SK-N-SH (cell line): ENCODE data around the gene WDR49. TPM values are rescaled to one million over a fixed set of nuclear protein-coding genes. Genes with fewer than 3 reads are reported as not detected.

Experiments
- CTCF ChIA-PET: fragments of 300-600, 350-600 bp; formaldehyde crosslinking; extraction: SDS; loops from one replicate; lab custom pipeline; 2021; lab: Yijun Ruan, JAX
- POLR2A ChIA-PET: fragments of 350-600 bp; sonication (Branson Sonifier 250); formaldehyde crosslinking; extraction: SDS; loops from one replicate; lab custom pipeline; 2020; ENCODE audit warnings: antibody characterized with exemption, inconsistent platforms; lab: Yijun Ruan, JAX
- DNase-seq: peaks from one replicate; pipeline ENCODE4 v3.0.0; 2012
- H2AFZ ChIP-seq: fragments of 200-600 bp; sonication (generic); 2 replicates; pipeline ENCODE4 v1.8.1; 2016; ENCODE audit warnings: antibody characterized with exemption, mild to moderate bottlenecking, low read depth
- H3F3A ChIP-seq: fragments of 200-600 bp; sonication (generic); replicated peaks from 2 replicates; pipeline ENCODE3; 2016; ENCODE audit warnings: antibody characterized with exemption, mild to moderate bottlenecking; ENCODE audit not compliant: insufficient read depth
- H3K27ac ChIP-seq, 2 experiments: fragments of 200-500 bp in 1 of 2; fragments of 200-600 bp in 1 of 2; sonication (Bioruptor generic) in 1 of 2; sonication (generic), shearing (Covaris generic) in 1 of 2; 2 replicates each; pipeline versions ENCODE4 v1.5.1 to v1.6.1; 2014 to 2016; ENCODE audit warnings: low read depth in 2 of 2, inconsistent platforms in 1 of 2, low read length in 1 of 2, mild to moderate bottlenecking in 1 of 2, mixed read lengths in 1 of 2
- H3K27me3 ChIP-seq: fragments of 200-600 bp; sonication (generic), shearing (Covaris generic); 2 replicates; pipeline ENCODE4 v1.6.1; 2016; ENCODE audit warnings: mixed run types; ENCODE audit not compliant: insufficient read depth
- H3K36me3 ChIP-seq, 2 experiments: fragments of 200-500 bp in 1 of 2; fragments of 200-600 bp in 1 of 2; sonication (Bioruptor generic) in 1 of 2; sonication (generic) in 1 of 2; replicated peaks in 1 of 2; 2 replicates each; pipeline versions ENCODE3 to v1.5.1; 2014 to 2016; ENCODE audit warnings: low read length in 1 of 2, mild to moderate bottlenecking in 1 of 2; ENCODE audit not compliant: insufficient read depth in 2 of 2, control insufficient read depth in 1 of 2
- H3K4me1 ChIP-seq, 2 experiments: fragments of 200-500 bp in 1 of 2; fragments of 200-600 bp in 1 of 2; sonication (Bioruptor generic) in 1 of 2; sonication (generic), shearing (Covaris generic) in 1 of 2; 2 replicates each; pipeline versions ENCODE4 v1.5.1 to v1.6.1; 2014 to 2016; ENCODE audit warnings: low read depth in 1 of 2, low read length in 1 of 2, mixed run types in 1 of 2; ENCODE audit not compliant: insufficient read depth in 2 of 2, control insufficient read depth in 1 of 2
- H3K4me2 ChIP-seq: fragments of 200-600 bp; sonication (generic), shearing (Covaris generic); 2 replicates; pipeline ENCODE4 v1.6.1; 2017; ENCODE audit warnings: mixed run types
- H3K4me3 ChIP-seq, 2 experiments: fragments of 200-500 bp in 1 of 2; fragments of 200-600 bp in 1 of 2; sonication (Bioruptor generic) in 1 of 2; sonication (generic), shearing (Covaris generic) in 1 of 2; 2 replicates each; pipeline versions ENCODE4 v1.5.1 to v1.8.1; 2014 to 2016; ENCODE audit warnings: low read depth in 2 of 2, inconsistent platforms in 1 of 2, low read length in 1 of 2, mild to moderate bottlenecking in 1 of 2, mixed read lengths in 1 of 2, moderate library complexity in 1 of 2
- H3K79me2 ChIP-seq: fragments of 200-600 bp; sonication (generic); 2 replicates; pipeline ENCODE4 v1.8.1; 2017; ENCODE audit warnings: mild to moderate bottlenecking; ENCODE audit not compliant: insufficient read depth
- H3K9ac ChIP-seq: fragments of 200-600 bp; sonication (generic); 2 replicates; pipeline ENCODE4 v1.6.1; 2017; ENCODE audit warnings: mixed run types
- H3K9me2 ChIP-seq: fragments of 200-600 bp; sonication (generic); 2 replicates; pipeline ENCODE4 v1.6.1; 2017; ENCODE audit warnings: mixed run types
- H3K9me3 ChIP-seq: fragments of 200-600 bp; sonication (generic); 2 replicates; pipeline ENCODE4 v1.6.1; 2017; ENCODE audit warnings: mixed run types, mild to moderate bottlenecking, moderate library complexity
- H4K20me1 ChIP-seq: fragments of 200-600 bp; sonication (generic); 2 replicates; pipeline ENCODE4 v1.6.1; 2017; ENCODE audit warnings: mild to moderate bottlenecking, mixed run types; ENCODE audit not compliant: insufficient read depth
- EP300 ChIP-seq, 2 experiments: IDR thresholded peaks; 2 replicates each; pipeline versions ENCODE4 v1.4.0 to v1.6.1; 2012; ENCODE audit warnings: borderline replicate concordance in 1 of 2, low read depth in 1 of 2, low read length in 1 of 2
- FOSL2 ChIP-seq: IDR thresholded peaks from 2 replicates; pipeline ENCODE4 v1.4.0; 2012; ENCODE audit warnings: low read depth, mild to moderate bottlenecking, moderate library complexity, borderline replicate concordance
- FOXM1 ChIP-seq: IDR thresholded peaks from 2 replicates; pipeline ENCODE4 v1.4.0; 2012; ENCODE audit warnings: low read depth, mild to moderate bottlenecking
- GATA2 ChIP-seq: sonication (generic); formaldehyde crosslinking; IDR thresholded peaks from 2 replicates; pipeline ENCODE4 v1.5.0; 2020; ENCODE audit warnings: mild to moderate bottlenecking, missing genetic modification reagents
- JUND ChIP-seq: IDR thresholded peaks from 2 replicates; pipeline ENCODE4 v1.4.0; 2012
- POLR2AphosphoS5 ChIP-seq: IDR thresholded peaks from 2 replicates; pipeline ENCODE4 v1.6.1; 2012; ENCODE audit warnings: low read depth, low read length
- RAD21 ChIP-seq: IDR thresholded peaks from 2 replicates; pipeline ENCODE4 v1.6.1; 2012; ENCODE audit warnings: mild to moderate bottlenecking, low read length
- RCOR1 ChIP-seq: fragments of 150-350 bp; IDR thresholded peaks from 2 replicates; pipeline ENCODE4 v1.6.1; 2017; ENCODE audit warnings: antibody characterized with exemption, low read length
- RFX5 ChIP-seq: IDR thresholded peaks from 2 replicates; pipeline ENCODE4 v1.6.1; 2012; ENCODE audit warnings: mild to moderate bottlenecking, improper control_type of control experiment, low read length
- RXRA ChIP-seq: IDR thresholded peaks from 2 replicates; pipeline ENCODE4 v1.4.0; 2012; ENCODE audit warnings: low read depth, mild to moderate bottlenecking, borderline replicate concordance
- SIN3A ChIP-seq: IDR thresholded peaks from 2 replicates; pipeline ENCODE4 v1.6.1; 2012; ENCODE audit warnings: low read depth, mild to moderate bottlenecking, low read length, moderate library complexity, borderline replicate concordance
- TCF12 ChIP-seq: IDR thresholded peaks from 2 replicates; pipeline ENCODE4 v1.4.0; 2012
- TEAD4 ChIP-seq: IDR thresholded peaks from 2 replicates; pipeline ENCODE4 v1.4.0; 2012; ENCODE audit warnings: mild to moderate bottlenecking, borderline replicate concordance; ENCODE audit not compliant: insufficient read depth
- WGBS: methylation state at CpG from one replicate; pipeline ENCODE4 v1.1.6; 2017; ENCODE audit warnings: low lambda C conversion rate; 5-methylcytosine and 5-hydroxymethylcytosine counted together
- polyA plus RNA-seq, 3 experiments: library from polyadenylated mRNA; depleted of rRNA; stranded (reverse); fragments of >200 nt; gene quantifications; 2 replicates each; pipeline ENCODE4 v1.2.3, GENCODE V29; 2012
- TF ChIP-seq, protein P1 (sequence below): fragments of 200-600 bp; sonication (generic); IDR thresholded peaks from 2 replicates; pipeline ENCODE4 v1.6.1; 2017; ENCODE audit warnings: antibody characterized with exemption, mild to moderate bottlenecking, moderate library complexity
- TF ChIP-seq, protein P2 (sequence below): IDR thresholded peaks from 2 replicates; pipeline ENCODE4 v1.4.0; 2012; ENCODE audit warnings: low read depth, borderline replicate concordance
- TF ChIP-seq, protein P3 (sequence below): IDR thresholded peaks from 2 replicates; pipeline ENCODE4 v1.4.0; 2012; ENCODE audit warnings: low read depth, borderline replicate concordance

WDR49 gene
- polyA plus RNA-seq, 1 of the 3 experiments (the other 2 are of a cell fraction) = not detected

DNA sequence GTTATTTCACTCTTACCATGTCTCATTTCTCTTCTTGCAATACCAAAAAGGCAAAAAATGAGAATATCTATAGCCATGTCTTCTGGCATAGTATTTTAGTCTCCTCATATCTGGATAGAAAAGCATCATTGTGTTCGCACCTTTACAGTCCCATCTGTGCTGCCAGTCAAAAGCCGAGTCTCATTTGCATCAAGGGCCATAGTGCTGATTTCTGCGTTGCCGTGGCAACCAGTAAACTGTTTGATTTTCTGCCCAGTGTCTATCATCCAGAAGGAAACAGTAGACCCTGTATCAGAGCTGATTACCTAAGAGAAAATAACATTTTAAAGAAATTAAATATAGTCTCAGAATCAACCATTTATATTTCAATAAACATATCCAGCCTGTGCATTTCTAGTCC lies 93.8 kb downstream of the WDR49 start:
- no peaks in the 10 kb centered on the region for H3K9me3 ChIP-seq
- no peaks in the 10 kb centered on the region for H4K20me1 ChIP-seq
- no peak overlapping the region for H3K4me3 ChIP-seq
- no peaks in the 10 kb centered on the region for H3K79me2 ChIP-seq
- no peaks in the 10 kb centered on the region for H3K9me2 ChIP-seq
- no peaks in the 10 kb centered on the region; a peak in 1 of 4 replicates for H3K4me1 ChIP-seq
- ChIA-PET CTCF (interaction anchor here (1.3 kb wide), 1 partner anchor 23 kb away, joined by 3 read pairs; no protein-coding TSS in a partner anchor), POLR2A (no interaction called here)
- no peaks in the 10 kb centered on the region for H3F3A ChIP-seq
- DNase-seq = no peak
- no peak for TF ChIP-seq RAD21
- TF ChIP-seq TEAD4 = no peak
- TF ChIP-seq, protein P1, sequence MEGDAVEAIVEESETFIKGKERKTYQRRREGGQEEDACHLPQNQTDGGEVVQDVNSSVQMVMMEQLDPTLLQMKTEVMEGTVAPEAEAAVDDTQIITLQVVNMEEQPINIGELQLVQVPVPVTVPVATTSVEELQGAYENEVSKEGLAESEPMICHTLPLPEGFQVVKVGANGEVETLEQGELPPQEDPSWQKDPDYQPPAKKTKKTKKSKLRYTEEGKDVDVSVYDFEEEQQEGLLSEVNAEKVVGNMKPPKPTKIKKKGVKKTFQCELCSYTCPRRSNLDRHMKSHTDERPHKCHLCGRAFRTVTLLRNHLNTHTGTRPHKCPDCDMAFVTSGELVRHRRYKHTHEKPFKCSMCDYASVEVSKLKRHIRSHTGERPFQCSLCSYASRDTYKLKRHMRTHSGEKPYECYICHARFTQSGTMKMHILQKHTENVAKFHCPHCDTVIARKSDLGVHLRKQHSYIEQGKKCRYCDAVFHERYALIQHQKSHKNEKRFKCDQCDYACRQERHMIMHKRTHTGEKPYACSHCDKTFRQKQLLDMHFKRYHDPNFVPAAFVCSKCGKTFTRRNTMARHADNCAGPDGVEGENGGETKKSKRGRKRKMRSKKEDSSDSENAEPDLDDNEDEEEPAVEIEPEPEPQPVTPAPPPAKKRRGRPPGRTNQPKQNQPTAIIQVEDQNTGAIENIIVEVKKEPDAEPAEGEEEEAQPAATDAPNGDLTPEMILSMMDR = no peak
- TF ChIP-seq RCOR1 = no peak
- no peak for TF ChIP-seq GATA2 (CRISPR knock-in tag)
- TF ChIP-seq EP300 (IDR thresholded peaks at IDR 0.05; ENCODE audit: borderline replicate concordance in 1 of 2, low read depth in 1 of 2, low read length in 1 of 2) = no peak
- TF ChIP-seq RXRA = no peak
- TF ChIP-seq, protein P2, sequence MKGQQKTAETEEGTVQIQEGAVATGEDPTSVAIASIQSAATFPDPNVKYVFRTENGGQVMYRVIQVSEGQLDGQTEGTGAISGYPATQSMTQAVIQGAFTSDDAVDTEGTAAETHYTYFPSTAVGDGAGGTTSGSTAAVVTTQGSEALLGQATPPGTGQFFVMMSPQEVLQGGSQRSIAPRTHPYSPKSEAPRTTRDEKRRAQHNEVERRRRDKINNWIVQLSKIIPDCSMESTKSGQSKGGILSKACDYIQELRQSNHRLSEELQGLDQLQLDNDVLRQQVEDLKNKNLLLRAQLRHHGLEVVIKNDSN = no peak
- TF ChIP-seq FOSL2 = no peak
- TF ChIP-seq RFX5 = no peak
- no peak for TF ChIP-seq JUND
- TF ChIP-seq SIN3A = no peak
- no peak for TF ChIP-seq TCF12
- no peak for TF ChIP-seq FOXM1
- TF ChIP-seq, protein P3, sequence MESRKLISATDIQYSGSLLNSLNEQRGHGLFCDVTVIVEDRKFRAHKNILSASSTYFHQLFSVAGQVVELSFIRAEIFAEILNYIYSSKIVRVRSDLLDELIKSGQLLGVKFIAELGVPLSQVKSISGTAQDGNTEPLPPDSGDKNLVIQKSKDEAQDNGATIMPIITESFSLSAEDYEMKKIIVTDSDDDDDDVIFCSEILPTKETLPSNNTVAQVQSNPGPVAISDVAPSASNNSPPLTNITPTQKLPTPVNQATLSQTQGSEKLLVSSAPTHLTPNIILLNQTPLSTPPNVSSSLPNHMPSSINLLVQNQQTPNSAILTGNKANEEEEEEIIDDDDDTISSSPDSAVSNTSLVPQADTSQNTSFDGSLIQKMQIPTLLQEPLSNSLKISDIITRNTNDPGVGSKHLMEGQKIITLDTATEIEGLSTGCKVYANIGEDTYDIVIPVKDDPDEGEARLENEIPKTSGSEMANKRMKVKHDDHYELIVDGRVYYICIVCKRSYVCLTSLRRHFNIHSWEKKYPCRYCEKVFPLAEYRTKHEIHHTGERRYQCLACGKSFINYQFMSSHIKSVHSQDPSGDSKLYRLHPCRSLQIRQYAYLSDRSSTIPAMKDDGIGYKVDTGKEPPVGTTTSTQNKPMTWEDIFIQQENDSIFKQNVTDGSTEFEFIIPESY = no peak
- no peak for TF ChIP-seq POLR2AphosphoS5
- TF ChIP-seq, all 33 proteins: peak for 0
- Histone ChIP-seq H3K4me2 (no peak overlapping the region), H2AFZ (no peak overlapping the region), H3K36me3 (no peaks in the 10 kb centered on the region), H3K9ac (no peak overlapping the region), H3K27me3 (no peaks in the 10 kb centered on the region), H3K27ac (no peak overlapping the region)
- 0% methylated on average over 4 of the region's 4 CpGs for WGBS
